Ovary (tissue), 9 donors: ENCODE data around the gene LLCFC1. TPM values are rescaled to one million over a fixed set of nuclear protein-coding genes. Genes with fewer than 3 reads are reported as not detected.

ENCODE experiments used
- DNase-seq, 5 donors: peaks; one replicate each; pipeline ENCODE4 v3.0.0-alpha.2; 2019 to 2020
- H3K27ac ChIP-seq, 2 donors: fragments of 200-600 bp; one replicate each; pipeline versions ENCODE4 v1.5.1 to v1.8.0; 2019 to 2022
- H3K27me3 ChIP-seq: fragments of 200-600 bp; one replicate; pipeline ENCODE4 v1.8.0; 2022
- H3K36me3 ChIP-seq: fragments of 200-600 bp; sonication (generic); one replicate; pipeline ENCODE4 v1.5.1; 2019
- H3K4me1 ChIP-seq: one replicate; pipeline ENCODE4 v1.8.1; 2013; ENCODE audit warnings: mild to moderate bottlenecking, moderate library complexity; ENCODE audit not compliant: insufficient read depth
- H3K4me3 ChIP-seq: fragments of 200-600 bp; sonication (generic); one replicate; pipeline ENCODE4 v1.5.1; 2017
- H3K9me3 ChIP-seq, 2 donors: fragments of 200-600 bp in 1 of 2; sonication (generic) in 1 of 2; one replicate each; pipeline versions ENCODE4 v1.5.1 to v1.8.1; 2013 to 2019; ENCODE audit warnings: mild to moderate bottlenecking in 1 of 2, moderate library complexity in 1 of 2
- CTCF ChIP-seq, 3 donors: fragments of 450-650 bp in 2 of 3; fragments of 200-600 bp in 1 of 3; IDR thresholded peaks; one replicate each; pipeline versions ENCODE4 v1.5.1 to v1.8.0; 2016 to 2022; ENCODE audit warnings: antibody characterized with exemption in 3 of 3, mild to moderate bottlenecking in 1 of 3
- EP300 ChIP-seq: sonication (generic); formaldehyde crosslinking; IDR thresholded peaks from one replicate; pipeline ENCODE4 v1.6.1; 2017; ENCODE audit warnings: antibody characterized with exemption
- POLR2A ChIP-seq: fragments of 450-650 bp; IDR thresholded peaks from one replicate; pipeline ENCODE4 v1.6.1; 2017; ENCODE audit warnings: antibody characterized with exemption, mild to moderate bottlenecking, moderate library complexity
- WGBS, 3 donors: extraction: QIAGEN DNeasy Blood & Tissue Kit in 1 of 3; methylation state at CpG; one replicate each; pipeline versions ENCODE4 v1.1.5 to v1.1.7; 2013 to 2017; 5-methylcytosine and 5-hydroxymethylcytosine counted together
- intact Hi-C, 4 donors: fragments of 100-400 bp; cut with DNase I; formaldehyde crosslinking; loops; one replicate each; pipeline versions ENCODE4 v1.11.0 to v1.15.1; 2022 to 2023
- polyA plus RNA-seq, 2 donors: library from polyadenylated mRNA; stranded (reverse); fragments of 200-250 nt in 1 of 2; fragments of 350-450 nt in 1 of 2; fragmentation: Illumina TruSeq in 1 of 2; extraction: RNeasy Lipid Tissue Mini Kit (QIAGEN cat#74804) in 1 of 2; gene quantifications; one replicate each; pipeline ENCODE4 v1.2.3, GENCODE V29; 2013 to 2014
- total RNA-seq, 7 donors: library from RNA; depleted of rRNA in 2 of 7; stranded (reverse); fragments of >200 nt in 2 of 7; fragmentation: NEBNext Ultra II Directional in 3 of 7; extraction: Animal tissue kit (Norgen Biotek cat#: 25700) in 3 of 7; gene quantifications; one replicate each; pipeline versions ENCODE4 v1.1.0 to v1.2.4, GENCODE V29; 2016 to 2023
- donor health status: DM: no; HTN: no; CAD: no; lungs with moderate emphysema.
- donor health status: DM: no; HTN: no; CAD: no.
- donor health status: Bipolar disorder and iron deficiency.
- donor health status: DM: yes; HTN: yes; CAD: no.
- donor health status: DM: no; HTN: no; CAD: no.
- donor health status: DM: yes; HTN: yes; CAD: no.

Gene LLCFC1
- total and polyA plus RNA-seq, 9 donors, result not detected

- H3K36me3 ChIP-seq, result no peaks in the 10 kb centered on the region
- H3K27me3 ChIP-seq, result no peaks in the 10 kb centered on the region
- no peak overlapping the region for H3K27ac ChIP-seq
- H3K4me1 ChIP-seq, result no peaks in the 10 kb centered on the region
- TF ChIP-seq CTCF (IDR thresholded peaks at IDR 0.05) (no peak), POLR2A (no peak), EP300 (no peak)
- no peaks in the 10 kb centered on the region for H3K9me3 ChIP-seq
- WGBS, 3 donors, result 28 to 43% (median 30%) methylated on average over 10 of the region's 10 CpGs
- H3K4me3 ChIP-seq, result no peak overlapping the region
- no peak for DNase-seq
- intact Hi-C loops, result no loop called here
Measured at GRCh38 chr7:142940966-142941535, 1.8 kb downstream of the LLCFC1 start.

GRCh38 chr7:142941541-142941940, 2.3 kb downstream of the LLCFC1 start:
- intact Hi-C loops, result no loop called here
- H3K4me1 ChIP-seq, result no peaks in the 10 kb centered on the region
- H3K4me3 ChIP-seq, result no peak overlapping the region
- no peak for TF ChIP-seq CTCF (IDR thresholded peaks at IDR 0.05)
- TF ChIP-seq EP300, result no peak
- no peak for TF ChIP-seq POLR2A
- WGBS, 3 donors, result 92 to 93% (median 93%) methylated on average over 7 of the region's 7 CpGs
- no peaks in the 10 kb centered on the region for H3K27me3 ChIP-seq
- H3K9me3 ChIP-seq, result no peaks in the 10 kb centered on the region
- H3K36me3 ChIP-seq, result no peaks in the 10 kb centered on the region
- H3K27ac ChIP-seq, result no peak overlapping the region
- DNase-seq, result no peak

- Histone ChIP-seq H3K27ac (no peak overlapping the region), H3K36me3 (no peaks in the 10 kb centered on the region), H3K4me1 (no peaks in the 10 kb centered on the region), H3K4me3 (no peak overlapping the region), H3K27me3 (no peaks in the 10 kb centered on the region), H3K9me3 (no peaks in the 10 kb centered on the region)
- WGBS, 3 donors, result 82 to 92% (median 92%) methylated on average over 6 of the region's 6 CpGs
- DNase-seq, result no peak
- intact Hi-C loops, result no loop called here
- TF ChIP-seq CTCF (IDR thresholded peaks at IDR 0.05) (no peak), POLR2A (no peak), EP300 (no peak)
Measured at GRCh38 chr7:142942746-142943145, 3.5 kb downstream of the LLCFC1 start.

- intact Hi-C loops, result no loop called here
- no peak overlapping the region for H3K4me3 ChIP-seq
- no peak for DNase-seq
- H3K4me1 ChIP-seq, result no peaks in the 10 kb centered on the region
- no peaks in the 10 kb centered on the region for H3K36me3 ChIP-seq
- TF ChIP-seq POLR2A (no peak), CTCF (IDR thresholded peaks at IDR 0.05) (no peak), EP300 (no peak)
- no peaks in the 10 kb centered on the region for H3K9me3 ChIP-seq
- no peak overlapping the region for H3K27ac ChIP-seq
- 80 to 83% (median 83%) methylated on average over 7 of the region's 7 CpGs for WGBS, 3 donors
- H3K27me3 ChIP-seq, result no peaks in the 10 kb centered on the region
Measured at GRCh38 chr7:142943706-142944268, 4.5 kb downstream of the LLCFC1 start.
